Spleen (tissue), 11 donors: ENCODE results near the gene CADPS2. TPM values are rescaled to one million over a fixed set of nuclear protein-coding genes. Genes with fewer than 3 reads are reported as not detected.

Source experiments
- DNase-seq: peaks from one replicate; pipeline ENCODE4 v3.0.0-alpha.2; 2020
- H3K27ac ChIP-seq, 8 donors: fragments of 200-600 bp; sonication (generic) in 7 of 8; 1 replicate in 4 of 8; 2 replicates in 4 of 8; pipeline versions ENCODE4 v1.5.0 to v1.8.0; 2016 to 2021; ENCODE audit warnings: inconsistent platforms in 4 of 8, mild to moderate bottlenecking in 4 of 8, moderate library complexity in 1 of 8
- H3K27me3 ChIP-seq, 7 donors: fragments of 200-600 bp; sonication (generic) in 6 of 7; replicated peaks in 1 of 7; 1 replicate in 4 of 7; 2 replicates in 3 of 7; pipeline versions ENCODE4 v1.5.0 to v1.8.0; 2016 to 2021; ENCODE audit warnings: inconsistent platforms in 3 of 7, mild to moderate bottlenecking in 1 of 7
- H3K36me3 ChIP-seq, 6 donors: fragments of 200-600 bp; sonication (generic) in 5 of 6; 1 replicate in 4 of 6; 2 replicates in 2 of 6; pipeline versions ENCODE4 v1.5.0 to v1.8.0; 2016 to 2021; ENCODE audit warnings: inconsistent platforms in 2 of 6
- H3K4me1 ChIP-seq, 6 donors: fragments of 200-600 bp; sonication (generic) in 5 of 6; 1 replicate in 3 of 6; 2 replicates in 3 of 6; pipeline versions ENCODE4 v1.5.0 to v1.8.0; 2016 to 2021; ENCODE audit warnings: inconsistent platforms in 3 of 6
- H3K4me3 ChIP-seq, 8 donors: fragments of 200-600 bp; sonication (generic) in 7 of 8; 1 replicate in 4 of 8; 2 replicates in 4 of 8; pipeline versions ENCODE4 v1.5.0 to v1.8.0; 2016 to 2021; ENCODE audit warnings: inconsistent platforms in 4 of 8, mild to moderate bottlenecking in 4 of 8, moderate library complexity in 2 of 8
- H3K9me3 ChIP-seq, 8 donors: fragments of 200-600 bp; sonication (generic) in 7 of 8; 1 replicate in 4 of 8; 2 replicates in 4 of 8; pipeline versions ENCODE4 v1.5.0 to v1.8.0; 2016 to 2021; ENCODE audit warnings: inconsistent platforms in 4 of 8
- CTCF ChIP-seq, 11 experiments: fragments of 200-600 bp in 7 of 11; fragments of 450-650 bp in 4 of 11; sonication (generic) in 4 of 11; IDR thresholded peaks in 8 of 11; conservative IDR thresholded peaks in 3 of 11; 1 replicate in 7 of 11; 2 replicates in 4 of 11; pipeline versions ENCODE4 v1.4.0 to v1.8.0; 2016 to 2021; ENCODE audit warnings: antibody characterized with exemption in 11 of 11, inconsistent platforms in 4 of 11, mild to moderate bottlenecking in 1 of 11
- POLR2A ChIP-seq, 3 donors: fragments of 450-650 bp; IDR thresholded peaks; one replicate each; pipeline ENCODE4 v1.5.1; 2017; ENCODE audit warnings: antibody characterized with exemption in 3 of 3, mild to moderate bottlenecking in 1 of 3
- POLR2AphosphoS5 ChIP-seq, 3 donors: sonication (generic); formaldehyde crosslinking; IDR thresholded peaks; one replicate each; pipeline ENCODE4 v1.5.1; 2017; ENCODE audit warnings: antibody characterized with exemption in 3 of 3
- WGBS, 5 donors: extraction: QIAGEN DNeasy Blood & Tissue Kit in 3 of 5; methylation state at CpG; one replicate each; pipeline versions ENCODE4 v1.1.5 to v1.1.7; 2013 to 2018; 5-methylcytosine and 5-hydroxymethylcytosine counted together
- intact Hi-C: fragments of 100-400 bp; cut with DNase I; formaldehyde crosslinking; loops from one replicate; pipeline ENCODE4 v1.15.0; 2023; ENCODE audit warnings: low total_unique reads
- polyA plus RNA-seq, 3 donors: library from polyadenylated mRNA; stranded (reverse); fragments of 200-250 nt; gene quantifications; one replicate each; pipeline ENCODE4 v1.2.1, GENCODE V29; 2013
- total RNA-seq, 7 donors: library from RNA; depleted of rRNA in 3 of 7; stranded (reverse); fragments of >200 nt in 3 of 7; fragmentation: NEBNext Ultra II Directional in 4 of 7; extraction: Animal tissue kit (Norgen Biotek cat#: 25700) in 4 of 7; gene quantifications; one replicate each; pipeline versions ENCODE4 v1.1.0 to v1.2.1, GENCODE V29; 2016 to 2021
- donor health status: healthy with polysubstance abuse.
- donor health status: DM: no; HTN: no; CAD: no; lungs with moderate emphysema.
- donor health status: DM: no; HTN: no; CAD: no.
- donor health status: Bipolar disorder and iron deficiency.
- donor health status: healthy.
- donor health status: DM: no; HTN: no; CAD: no.
- donor health status: DM: yes; HTN: yes; CAD: no.

CADPS2 gene
- total and polyA plus RNA-seq, 10 donors, result 2.4 to 19.3 (median 11.7) TPM

- H3K4me1 ChIP-seq, result no peaks in the 10 kb centered on the region
- intact Hi-C loops, result no loop called here
- TF ChIP-seq POLR2AphosphoS5 (IDR thresholded peaks at IDR 0.05) (no peak), CTCF (IDR thresholded peaks at IDR 0.05 in 8 of 11, conservative IDR thresholded peaks at IDR 0.05 in 3 of 11) (no peak), POLR2A (IDR thresholded peaks at IDR 0.05) (no peak)
- no peak overlapping the region for H3K4me3 ChIP-seq
- DNase-seq, result no peak
- no peaks in the 10 kb centered on the region for H3K27me3 ChIP-seq
- no peak overlapping the region for H3K27ac ChIP-seq
- H3K36me3 ChIP-seq, result no peaks in the 10 kb centered on the region
- 80 to 92% (median 86%) methylated on average over 6 of the region's 6 CpGs for WGBS, 5 donors
- peaks cover 0 to 4% (median 0%) of the 10 kb centered on the region in 8 donors for H3K9me3 ChIP-seq
Measured at GRCh38 chr7:122717356-122718089, 168.7 kb downstream of the CADPS2 start.

GRCh38 chr7:122715183-122715582 is 171.1 kb downstream of the CADPS2 start:
- H3K9me3 ChIP-seq, result peaks cover 0 to 4% (median 0%) of the 10 kb centered on the region in 8 donors
- 72 to 95% (median 83%) methylated on average over 3 of the region's 3 CpGs for WGBS, 5 donors
- intact Hi-C loops, result no loop called here
- no peak overlapping the region for H3K4me3 ChIP-seq
- DNase-seq, result no peak
- H3K27me3 ChIP-seq, result no peaks in the 10 kb centered on the region
- H3K4me1 ChIP-seq, result no peaks in the 10 kb centered on the region
- no peaks in the 10 kb centered on the region for H3K36me3 ChIP-seq
- TF ChIP-seq POLR2AphosphoS5 (IDR thresholded peaks at IDR 0.05), result no peak
- no peak for TF ChIP-seq POLR2A (IDR thresholded peaks at IDR 0.05)
- no peak for TF ChIP-seq CTCF (IDR thresholded peaks at IDR 0.05 in 8 of 11, conservative IDR thresholded peaks at IDR 0.05 in 3 of 11)
- no peak overlapping the region for H3K27ac ChIP-seq

- Histone ChIP-seq H3K9me3 (no peaks in the 10 kb centered on the region), H3K4me3 (no peak overlapping the region), H3K36me3 (no peaks in the 10 kb centered on the region), H3K27ac (no peak overlapping the region), H3K4me1 (no peaks in the 10 kb centered on the region), H3K27me3 (no peaks in the 10 kb centered on the region)
- no peak for DNase-seq
- TF ChIP-seq CTCF (IDR thresholded peaks at IDR 0.05 in 8 of 11, conservative IDR thresholded peaks at IDR 0.05 in 3 of 11) (no peak), POLR2A (IDR thresholded peaks at IDR 0.05) (no peak), POLR2AphosphoS5 (IDR thresholded peaks at IDR 0.05) (no peak)
- intact Hi-C loops, result no loop called here
- WGBS, 5 donors, result 49 to 69% (median 57%) methylated on average over 1 of the region's 1 CpG
Measured at GRCh38 chr7:122710916-122711315, 175.3 kb downstream of the CADPS2 start.

GRCh38 chr7:122709930-122710646 is 176.2 kb downstream of the CADPS2 start:
- Histone ChIP-seq H3K36me3 (no peaks in the 10 kb centered on the region), H3K27me3 (no peaks in the 10 kb centered on the region), H3K4me1 (no peaks in the 10 kb centered on the region), H3K4me3 (no peak overlapping the region), H3K9me3 (no peaks in the 10 kb centered on the region), H3K27ac (no peak overlapping the region)
- intact Hi-C loops, result no loop called here
- no peak for TF ChIP-seq POLR2A (IDR thresholded peaks at IDR 0.05)
- TF ChIP-seq CTCF (IDR thresholded peaks at IDR 0.05 in 8 of 11, conservative IDR thresholded peaks at IDR 0.05 in 3 of 11), result no peak
- TF ChIP-seq POLR2AphosphoS5 (IDR thresholded peaks at IDR 0.05), result no peak
- DNase-seq, result no peak
- 78 to 92% (median 81%) methylated on average over 7 of the region's 7 CpGs for WGBS, 5 donors
